H1 (cell line): ENCODE results near the gene TLR2. TPM values are rescaled to one million over a fixed set of nuclear protein-coding genes. Genes with fewer than 3 reads are reported as not detected.

Source experiments
- CTCF ChIA-PET: fragments of 300-600 bp; sonication (Branson Sonifier 250); formaldehyde crosslinking; loops from one replicate; lab custom pipeline; 2021; ENCODE audit not compliant: partially characterized antibody; lab: Charles Lee
- POLR2A ChIA-PET: fragments of 300-600 bp; sonication (Branson Sonifier 250); formaldehyde crosslinking; loops from one replicate; lab custom pipeline; 2021; ENCODE audit warnings: inconsistent platforms; ENCODE audit not compliant: partially characterized antibody; lab: Charles Lee
- DNase-seq, 2 experiments: peaks; one replicate each; pipeline versions ENCODE4 v3.0.0 to v3.0.0-alpha.2; 2010 to 2022; ENCODE audit warnings: low spot score in 2 of 2, low read depth in 1 of 2, mixed read lengths in 1 of 2
- FAIRE-seq: peaks from 2 replicates; lab custom pipeline; 2011; peaks lifted over from hg19 to GRCh38; lab: Jason Lieb, UNC
- H2AFZ ChIP-seq: 2 replicates; pipeline ENCODE4 v1.8.1; 2012; ENCODE audit warnings: low read length, inconsistent platforms
- H2AK5ac ChIP-seq: 2 replicates; pipeline ENCODE4 v1.6.1; 2013; ENCODE audit warnings: low read depth, low read length
- H2BK120ac ChIP-seq: replicated peaks from 2 replicates; pipeline ENCODE3; 2013; ENCODE audit warnings: low read depth, low read length, inconsistent platforms
- H2BK12ac ChIP-seq: 2 replicates; pipeline ENCODE4 v1.6.1; 2013; ENCODE audit warnings: low read depth, low read length
- H2BK15ac ChIP-seq: 2 replicates; pipeline ENCODE4 v1.6.1; 2013; ENCODE audit warnings: low read length
- H2BK20ac ChIP-seq: 2 replicates; pipeline ENCODE4 v1.6.1; 2013; ENCODE audit warnings: low read length
- H2BK5ac ChIP-seq: 2 replicates; pipeline ENCODE4 v1.6.1; 2013; ENCODE audit warnings: low read depth, low read length
- H3K14ac ChIP-seq: 2 replicates; pipeline ENCODE4 v1.6.1; 2013; ENCODE audit warnings: inconsistent platforms; ENCODE audit not compliant: insufficient read length
- H3K18ac ChIP-seq: 2 replicates; pipeline ENCODE4 v1.6.1; 2013; ENCODE audit warnings: low read length; ENCODE audit errors: extremely low read depth
- H3K23ac ChIP-seq: 2 replicates; pipeline ENCODE4 v1.6.1; 2013; ENCODE audit warnings: inconsistent platforms; ENCODE audit not compliant: insufficient read length
- H3K23me2 ChIP-seq: 2 replicates; pipeline ENCODE4 v1.6.1; 2013; ENCODE audit warnings: low read depth, low read length
- H3K27ac ChIP-seq: 2 replicates; pipeline ENCODE4 v1.6.1; 2011; ENCODE audit warnings: low read depth, low read length, inconsistent platforms
- H3K27me3 ChIP-seq, 4 experiments: replicated peaks in 1 of 4; 1 replicate in 1 of 4; 2 replicates in 3 of 4; pipeline versions ENCODE4 v1.6.1 to v1.8.1; 2011 to 2013; ENCODE audit warnings: low read length in 3 of 4, mild to moderate bottlenecking in 3 of 4, inconsistent platforms in 2 of 4, mixed read lengths in 2 of 4, moderate library complexity in 1 of 4; ENCODE audit not compliant: control insufficient read depth in 3 of 4, insufficient read depth in 3 of 4; ENCODE audit errors: extremely low read depth in 1 of 4
- H3K36me3 ChIP-seq, 4 experiments: 2 replicates each; pipeline versions ENCODE4 v1.6.1 to v1.8.1; 2011 to 2013; ENCODE audit warnings: mild to moderate bottlenecking in 4 of 4, low read length in 3 of 4, moderate library complexity in 2 of 4, control low read depth in 1 of 4, inconsistent platforms in 1 of 4; ENCODE audit not compliant: insufficient read depth in 4 of 4, control insufficient read depth in 2 of 4
- H3K4ac ChIP-seq: replicated peaks from 2 replicates; pipeline ENCODE3; 2013; ENCODE audit warnings: low read length, low read depth, mixed read lengths, inconsistent platforms; ENCODE audit not compliant: insufficient read length
- H3K4me1 ChIP-seq, 4 experiments: replicated peaks in 1 of 4; 1 replicate in 1 of 4; 2 replicates in 3 of 4; pipeline versions ENCODE4 v1.6.1 to v1.8.1; 2011 to 2013; ENCODE audit warnings: low read length in 3 of 4, inconsistent platforms in 2 of 4, mixed read lengths in 1 of 4; ENCODE audit not compliant: insufficient read depth in 4 of 4, control insufficient read depth in 3 of 4
- H3K4me2 ChIP-seq, 2 experiments: 2 replicates each; pipeline versions ENCODE4 v1.6.1 to v1.8.1; 2011 to 2013; ENCODE audit warnings: low read depth in 2 of 2, low read length in 2 of 2, control low read depth in 1 of 2, inconsistent platforms in 1 of 2, mild to moderate bottlenecking in 1 of 2; ENCODE audit not compliant: insufficient read depth in 1 of 2
- H3K4me3 ChIP-seq, 4 experiments: fragments of 200-600, 300-600 bp in 1 of 4; sonication (generic), shearing (Covaris generic), sonication (Bioruptor Twin) in 1 of 4; 2 replicates each; pipeline versions ENCODE4 v1.5.1 to v1.8.1; 2011 to 2016; ENCODE audit warnings: low read length in 4 of 4, low read depth in 3 of 4, control low read depth in 2 of 4, inconsistent platforms in 2 of 4, mild to moderate bottlenecking in 2 of 4, mixed read lengths in 1 of 4, moderate library complexity in 1 of 4; ENCODE audit not compliant: insufficient read depth in 2 of 4; ENCODE audit errors: extremely low read depth in 1 of 4
- H3K56ac ChIP-seq: replicated peaks from 2 replicates; pipeline ENCODE3; 2013; ENCODE audit warnings: low read depth, mild to moderate bottlenecking, mixed read lengths, low read length, inconsistent platforms; ENCODE audit not compliant: insufficient read length
- H3K79me1 ChIP-seq: 2 replicates; pipeline ENCODE4 v1.6.1; 2013; ENCODE audit warnings: low read depth, low read length, control low read depth
- H3K79me2 ChIP-seq, 2 experiments: 2 replicates each; pipeline versions ENCODE4 v1.6.1 to v1.8.1; 2012 to 2013; ENCODE audit warnings: low read length in 2 of 2, mild to moderate bottlenecking in 2 of 2, inconsistent platforms in 1 of 2; ENCODE audit not compliant: insufficient read depth in 2 of 2, control insufficient read depth in 1 of 2
- H3K9ac ChIP-seq, 4 experiments: replicated peaks in 1 of 4; 1 replicate in 1 of 4; 2 replicates in 3 of 4; pipeline versions ENCODE4 v1.6.1 to v1.8.1; 2011 to 2013; ENCODE audit warnings: low read depth in 3 of 4, low read length in 3 of 4, control low read depth in 2 of 4, mild to moderate bottlenecking in 2 of 4, moderate library complexity in 2 of 4, inconsistent platforms in 1 of 4; ENCODE audit errors: extremely low read depth in 1 of 4
- H3K9me3 ChIP-seq, 2 experiments: 2 replicates each; pipeline versions ENCODE4 v1.6.1 to v1.8.1; 2012 to 2013; ENCODE audit warnings: mild to moderate bottlenecking in 2 of 2, moderate library complexity in 2 of 2, control low read depth in 1 of 2, inconsistent platforms in 1 of 2, low read depth in 1 of 2, low read length in 1 of 2, mixed read lengths in 1 of 2; ENCODE audit not compliant: insufficient read depth in 2 of 2
- H4K20me1 ChIP-seq, 2 experiments: replicated peaks in 1 of 2; 2 replicates each; pipeline versions ENCODE3 to v1.8.1; 2011 to 2013; ENCODE audit warnings: inconsistent platforms in 2 of 2, low read length in 2 of 2, mild to moderate bottlenecking in 1 of 2; ENCODE audit not compliant: insufficient read depth in 2 of 2, control insufficient read depth in 1 of 2
- H4K5ac ChIP-seq: 2 replicates; pipeline ENCODE4 v1.6.1; 2013; ENCODE audit warnings: low read length, low read depth, mixed read lengths, inconsistent platforms; ENCODE audit not compliant: insufficient read length
- H4K8ac ChIP-seq: 2 replicates; pipeline ENCODE4 v1.8.0; 2013; ENCODE audit warnings: mild to moderate bottlenecking, moderate library complexity, low read length, inconsistent platforms; ENCODE audit not compliant: insufficient read depth; ENCODE audit errors: extremely low read depth
- H4K91ac ChIP-seq: replicated peaks from 2 replicates; pipeline ENCODE3; 2013; ENCODE audit warnings: low read length, mixed read lengths, inconsistent platforms; ENCODE audit not compliant: insufficient read length
- CHD2 ChIP-seq: IDR thresholded peaks from 2 replicates; pipeline ENCODE4 v1.6.1; 2012; ENCODE audit warnings: low read length, improper control_type of control experiment
- CTBP2 ChIP-seq: IDR thresholded peaks from 2 replicates; pipeline ENCODE4 v1.7.0; 2011; ENCODE audit warnings: borderline replicate concordance, mild to moderate bottlenecking, moderate library complexity, mixed read lengths, low read length; ENCODE audit not compliant: insufficient read depth, insufficient read length
- EGR1 ChIP-seq: IDR thresholded peaks from 2 replicates; pipeline ENCODE4 v1.6.1; 2011; ENCODE audit warnings: low read depth, low read length, borderline replicate concordance
- KDM4A ChIP-seq: IDR thresholded peaks from one replicate; pipeline ENCODE4 v1.7.1; 2012; ENCODE audit warnings: low read depth, mild to moderate bottlenecking, moderate library complexity, low read length, inconsistent platforms; ENCODE audit not compliant: severe bottlenecking
- KDM5A ChIP-seq: fragments of 200-600 bp; IDR thresholded peaks from 2 replicates; pipeline ENCODE4 v1.7.1; 2012; ENCODE audit warnings: mild to moderate bottlenecking, low read length, inconsistent platforms, mixed read lengths
- SP1 ChIP-seq: IDR thresholded peaks from 2 replicates; pipeline ENCODE4 v1.6.1; 2011; ENCODE audit warnings: low read depth, low read length
- TBP ChIP-seq: IDR thresholded peaks from 2 replicates; pipeline ENCODE4 v1.6.1; 2011; ENCODE audit warnings: low read depth, low read length, improper control_type of control experiment
- TCF12 ChIP-seq: IDR thresholded peaks from 2 replicates; pipeline ENCODE4 v1.6.1; 2011; ENCODE audit warnings: low read depth, mild to moderate bottlenecking, low read length
- TEAD4 ChIP-seq: IDR thresholded peaks from 2 replicates; pipeline ENCODE4 v1.6.1; 2012; ENCODE audit warnings: low read depth, low read length, inconsistent platforms, mixed read lengths
- WGBS, 2 experiments: shearing (Covaris generic) in 1 of 2; methylation state at CpG; one replicate each; pipeline versions ENCODE4 v1.1.6 to v1.1.7; 2013 to 2015; ENCODE audit warnings: low lambda C conversion rate in 2 of 2, mixed read lengths in 2 of 2, inconsistent platforms in 1 of 2, low coverage in 1 of 2, missing lambda C conversion rate in 1 of 2; ENCODE audit not compliant: insufficient replicate concordance in 2 of 2, insufficient coverage in 1 of 2, insufficient read length in 1 of 2; ENCODE audit errors: extremely low coverage in 1 of 2, missing lambda C conversion rate in 1 of 2; 5-methylcytosine and 5-hydroxymethylcytosine counted together
- polyA plus RNA-seq, 7 experiments: library from polyadenylated mRNA; depleted of rRNA in 3 of 7; stranded (reverse) in 5 of 7; unstranded in 2 of 7; fragments of >200 nt in 5 of 7; fragments of 200-250 nt in 2 of 7; gene quantifications; 1 replicate in 5 of 7; 2 replicates in 1 of 7; 4 replicates in 1 of 7; pipeline versions ENCODE4 v1.2.1 to v1.2.3, GENCODE V29; 2011 to 2013; ENCODE audit warnings: missing spikeins in 2 of 7, mixed read lengths in 2 of 7
- total RNA-seq: library from RNA; stranded (reverse); fragmentation: NEBNext Ultra II Directional; extraction: Animal tissue kit (Norgen Biotek cat#: 25700); gene quantifications from 2 replicates; pipeline ENCODE4 v1.2.1, GENCODE V29; 2021

The TLR2 gene
- total and polyA plus RNA-seq, 2 of the 8 experiments (the other 6 are each of a cell fraction or from before 2014, with no cell fraction given) = 1.3 TPM

- Histone ChIP-seq H3K36me3 (no peaks in the 10 kb centered on the region), H4K20me1 (no peaks in the 10 kb centered on the region), H2BK5ac (no peak overlapping the region), H4K8ac (no peak overlapping the region), H2BK15ac (no peak overlapping the region), H3K9me3 (no peaks in the 10 kb centered on the region), H3K18ac (no peak overlapping the region), H3K9ac (no peak overlapping the region), H4K91ac (no peak overlapping the region), H2BK120ac (no peak overlapping the region), H3K79me2 (no peaks in the 10 kb centered on the region), H3K14ac (no peak overlapping the region), H3K4ac (no peak overlapping the region), H2AK5ac (no peak overlapping the region), H2BK20ac (no peak overlapping the region), H2AFZ (no peak overlapping the region), H2BK12ac (no peak overlapping the region), H4K5ac (no peak overlapping the region), H3K4me2 (no peak overlapping the region), H3K79me1 (no peaks in the 10 kb centered on the region), H3K56ac (no peak overlapping the region), H3K4me1 (no peaks in the 10 kb centered on the region), H3K23me2 (no peaks in the 10 kb centered on the region), H3K4me3 (no peak overlapping the region), H3K23ac (no peak overlapping the region), H3K27ac (no peak overlapping the region), H3K27me3 (no peaks in the 10 kb centered on the region)
- DNase-seq (no peak), FAIRE-seq (no peak)
- WGBS, 2 experiments = 93% methylated on average over 7 of the region's 7 CpGs; no CpG with 5 or more reads in 1 of the 2 experiments
- TF ChIP-seq TBP (no peak), KDM5A (no peak), CHD2 (no peak), KDM4A (no peak), CTBP2 (no peak), SP1 (no peak), EGR1 (no peak), TEAD4 (no peak), TCF12 (no peak)
- ChIA-PET CTCF (no interaction called here), POLR2A (no interaction called here)
Measured at GRCh38 chr4:153704522-153704921, 20.4 kb downstream of the TLR2 start.
